HG02870 (cell line): ENCODE results near the gene DIAPH3.
"Not testable (repeated sequence)": the region's sequence is repeated elsewhere in the genome, so short reads cannot be mapped to it uniquely, and the experiment has no call there.

Experiments
- ATAC-seq: cut with Tn5 transposase; IDR thresholded peaks from one replicate; pipeline ENCODE4 v1.9.1; 2021; ENCODE audit warnings: mild to moderate bottlenecking, moderate library complexity; ENCODE audit not compliant: unreplicated experiment

Gene DIAPH3, protein sequence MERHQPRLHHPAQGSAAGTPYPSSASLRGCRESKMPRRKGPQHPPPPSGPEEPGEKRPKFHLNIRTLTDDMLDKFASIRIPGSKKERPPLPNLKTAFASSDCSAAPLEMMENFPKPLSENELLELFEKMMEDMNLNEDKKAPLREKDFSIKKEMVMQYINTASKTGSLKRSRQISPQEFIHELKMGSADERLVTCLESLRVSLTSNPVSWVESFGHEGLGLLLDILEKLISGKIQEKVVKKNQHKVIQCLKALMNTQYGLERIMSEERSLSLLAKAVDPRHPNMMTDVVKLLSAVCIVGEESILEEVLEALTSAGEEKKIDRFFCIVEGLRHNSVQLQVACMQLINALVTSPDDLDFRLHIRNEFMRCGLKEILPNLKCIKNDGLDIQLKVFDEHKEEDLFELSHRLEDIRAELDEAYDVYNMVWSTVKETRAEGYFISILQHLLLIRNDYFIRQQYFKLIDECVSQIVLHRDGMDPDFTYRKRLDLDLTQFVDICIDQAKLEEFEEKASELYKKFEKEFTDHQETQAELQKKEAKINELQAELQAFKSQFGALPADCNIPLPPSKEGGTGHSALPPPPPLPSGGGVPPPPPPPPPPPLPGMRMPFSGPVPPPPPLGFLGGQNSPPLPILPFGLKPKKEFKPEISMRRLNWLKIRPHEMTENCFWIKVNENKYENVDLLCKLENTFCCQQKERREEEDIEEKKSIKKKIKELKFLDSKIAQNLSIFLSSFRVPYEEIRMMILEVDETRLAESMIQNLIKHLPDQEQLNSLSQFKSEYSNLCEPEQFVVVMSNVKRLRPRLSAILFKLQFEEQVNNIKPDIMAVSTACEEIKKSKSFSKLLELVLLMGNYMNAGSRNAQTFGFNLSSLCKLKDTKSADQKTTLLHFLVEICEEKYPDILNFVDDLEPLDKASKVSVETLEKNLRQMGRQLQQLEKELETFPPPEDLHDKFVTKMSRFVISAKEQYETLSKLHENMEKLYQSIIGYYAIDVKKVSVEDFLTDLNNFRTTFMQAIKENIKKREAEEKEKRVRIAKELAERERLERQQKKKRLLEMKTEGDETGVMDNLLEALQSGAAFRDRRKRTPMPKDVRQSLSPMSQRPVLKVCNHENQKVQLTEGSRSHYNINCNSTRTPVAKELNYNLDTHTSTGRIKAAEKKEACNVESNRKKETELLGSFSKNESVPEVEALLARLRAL

DNA sequence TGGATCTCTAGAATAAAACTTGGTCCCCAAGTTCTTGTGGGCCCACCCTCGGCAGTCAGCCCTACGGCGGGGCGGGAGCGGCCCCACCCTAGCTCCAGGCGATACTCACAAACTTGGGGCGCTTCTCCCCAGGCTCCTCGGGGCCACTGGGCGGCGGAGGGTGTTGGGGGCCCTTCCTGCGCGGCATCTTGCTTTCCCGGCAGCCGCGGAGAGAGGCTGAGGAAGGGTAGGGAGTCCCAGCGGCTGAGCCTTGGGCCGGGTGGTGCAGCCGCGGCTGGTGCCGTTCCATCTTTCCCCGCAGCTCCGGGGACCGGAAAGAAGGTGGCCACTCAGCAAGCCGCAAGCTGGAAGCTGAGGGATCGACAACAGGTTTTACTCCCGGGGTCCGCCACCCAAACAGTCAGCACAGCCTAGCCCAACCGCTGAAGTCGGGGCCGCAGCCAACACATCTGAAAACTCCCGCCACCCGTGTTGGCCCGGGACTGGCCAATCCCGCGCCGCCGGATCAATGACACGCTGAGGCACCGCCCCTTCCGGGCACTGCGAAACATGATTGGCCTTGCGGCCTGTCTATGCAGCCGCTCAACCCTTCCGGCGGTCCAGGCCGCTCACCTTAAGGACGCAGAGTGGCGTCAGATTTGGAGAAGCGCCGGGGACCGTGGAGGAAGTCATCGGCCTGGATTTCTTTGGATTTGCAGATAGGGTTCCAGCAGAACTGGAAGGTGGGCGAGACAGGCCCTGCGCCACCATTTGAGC is at the start of gene DIAPH3:
Gene DIAPH3 (minus strand): TSS at position 451 of the 756 bp plus-strand sequence. CDS start 162 bp downstream, at position 289.
- peak; percentile 99 for ATAC-seq

DNA sequence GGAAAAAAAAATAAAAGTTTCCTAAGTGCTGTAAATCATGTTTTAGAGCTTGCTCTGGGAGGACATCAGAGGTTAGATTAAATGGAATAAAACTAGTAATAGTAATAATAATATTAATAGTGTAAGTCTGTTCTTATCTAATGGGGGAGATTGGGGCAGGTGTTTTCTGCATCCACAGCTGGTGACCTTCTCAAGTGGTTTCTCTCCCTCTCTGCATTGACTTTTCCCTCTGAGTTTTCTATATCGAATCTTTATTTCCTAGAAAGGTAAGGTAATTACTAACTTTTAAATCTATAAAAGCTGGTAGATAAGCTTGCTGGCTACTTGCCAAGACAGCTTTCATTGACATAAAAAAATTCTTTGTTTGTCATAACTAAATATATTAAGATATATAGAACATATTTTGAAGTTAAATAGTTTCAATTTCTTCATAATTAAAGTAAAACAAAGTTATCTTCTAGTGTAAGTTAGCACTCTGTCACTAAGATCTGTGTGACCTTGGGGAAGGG is 49.6 kb upstream of the DIAPH3 start:
- no peak for ATAC-seq

DNA sequence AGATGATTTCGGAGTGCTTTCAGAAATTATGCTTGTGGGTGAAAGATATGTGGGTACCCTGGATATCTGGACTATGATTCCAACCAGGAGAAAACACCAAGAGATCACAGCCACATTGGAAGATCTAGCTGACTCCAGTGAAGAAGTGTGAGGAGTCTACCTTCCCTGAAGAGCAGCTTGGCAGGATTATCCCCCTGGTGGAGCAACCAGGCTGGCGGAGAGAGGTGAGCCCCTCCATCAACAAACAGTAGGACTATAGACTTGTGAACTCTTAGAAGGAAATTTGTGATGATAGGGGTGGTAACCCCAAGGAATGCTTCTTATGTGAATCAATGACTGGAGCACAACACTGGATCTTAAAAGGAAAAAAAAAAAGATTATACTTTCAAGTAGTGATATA is 47.8 kb upstream of the DIAPH3 start:
- ATAC-seq = no peak

DNA sequence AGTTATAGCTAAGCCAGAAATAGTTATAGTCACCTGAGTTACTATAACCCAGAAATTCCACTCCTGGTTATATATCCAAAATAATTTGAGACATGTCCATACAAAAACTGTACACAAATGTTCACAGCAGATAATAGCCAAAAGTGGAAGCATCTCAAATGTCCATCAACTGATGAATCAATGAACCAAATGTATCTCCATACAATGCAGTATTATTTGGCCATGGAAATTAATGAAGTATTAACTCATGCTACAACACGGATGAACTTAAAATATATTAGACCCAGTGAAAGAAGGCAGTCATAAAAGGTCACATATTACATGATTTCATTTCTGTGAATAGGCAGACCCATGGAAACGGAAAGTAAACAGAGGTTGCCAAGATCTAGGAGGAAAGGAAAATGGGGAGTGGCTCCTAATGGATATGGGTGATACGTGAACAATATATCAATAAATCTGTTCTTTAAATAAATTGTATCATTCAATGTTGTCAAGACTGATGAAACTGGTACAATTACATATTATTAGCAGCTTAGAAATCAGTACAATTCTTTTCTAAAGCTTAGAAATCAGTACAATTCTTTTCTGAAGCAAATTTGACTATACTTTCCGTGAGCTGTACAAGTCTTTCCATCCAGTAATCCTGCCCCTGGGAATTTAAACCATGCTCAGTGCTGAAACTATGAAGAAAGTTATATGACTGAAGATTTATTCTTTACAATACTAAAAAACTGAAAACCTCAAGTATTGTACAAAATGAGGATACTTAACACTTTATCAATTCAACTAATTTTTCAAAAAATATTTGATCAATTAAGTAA is 47.0 kb upstream of the DIAPH3 start:
- no peak for ATAC-seq

DNA sequence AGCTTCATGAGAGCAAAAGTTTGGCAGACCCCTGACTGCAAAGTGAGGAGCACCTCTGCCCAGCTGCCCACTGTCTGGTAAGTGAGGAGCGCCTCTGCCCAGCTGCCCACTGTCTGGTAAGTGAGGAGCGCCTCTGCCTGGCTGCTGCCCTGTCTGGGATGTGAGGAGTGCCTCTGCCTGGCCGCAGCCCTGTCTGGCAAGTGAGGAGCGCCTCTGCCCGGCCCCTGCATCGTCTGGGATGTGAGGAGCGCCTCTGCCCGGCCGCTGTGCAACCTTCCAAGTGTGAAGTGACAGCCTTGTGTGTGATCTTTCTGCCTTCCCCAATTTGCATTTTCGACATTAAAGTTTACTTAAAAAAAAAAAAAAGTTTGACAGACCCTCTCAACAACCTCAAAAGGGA is 41.8 kb upstream of the DIAPH3 start:
- ATAC-seq = not testable (repeated sequence)

DNA sequence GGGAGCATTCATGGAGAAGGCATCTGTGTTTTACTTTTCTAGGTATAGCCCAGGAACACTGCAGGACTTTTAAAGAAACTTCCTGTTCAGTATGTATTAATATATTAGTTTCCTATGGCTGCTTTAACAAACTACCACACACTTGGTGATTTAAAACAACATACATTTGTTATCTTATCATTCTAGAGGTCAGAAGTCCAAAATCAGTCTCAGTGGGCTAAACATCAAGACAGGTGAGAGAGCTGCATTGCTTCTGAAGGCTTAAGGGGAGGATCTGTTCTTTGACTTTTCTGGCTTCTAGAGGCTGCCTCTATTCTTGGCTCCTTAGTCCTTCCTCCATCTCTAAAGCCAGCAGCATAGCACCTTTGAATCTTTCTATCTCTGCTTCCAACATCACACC is 37.6 kb upstream of the DIAPH3 start:
- no peak for ATAC-seq

DNA sequence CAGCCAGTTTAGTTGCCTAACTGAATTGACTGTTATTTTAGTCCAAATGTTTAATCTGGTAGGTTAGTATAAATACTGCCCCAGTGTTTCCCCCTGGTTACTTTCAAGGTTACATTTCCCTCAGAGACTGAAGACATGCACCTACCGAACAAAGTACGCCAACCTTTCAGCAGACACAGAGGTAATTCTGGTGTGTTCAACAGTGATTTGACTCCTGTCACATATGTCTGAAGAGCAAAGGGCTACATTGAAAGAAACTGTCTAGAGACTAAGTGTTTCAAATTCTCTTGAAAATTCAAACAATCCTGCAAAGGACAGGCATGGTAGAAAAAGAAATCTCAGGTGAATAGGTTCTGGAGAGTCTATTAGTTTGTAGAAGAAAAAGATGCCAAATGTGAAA is 32.2 kb upstream of the DIAPH3 start:
- not testable (repeated sequence) for ATAC-seq

DNA sequence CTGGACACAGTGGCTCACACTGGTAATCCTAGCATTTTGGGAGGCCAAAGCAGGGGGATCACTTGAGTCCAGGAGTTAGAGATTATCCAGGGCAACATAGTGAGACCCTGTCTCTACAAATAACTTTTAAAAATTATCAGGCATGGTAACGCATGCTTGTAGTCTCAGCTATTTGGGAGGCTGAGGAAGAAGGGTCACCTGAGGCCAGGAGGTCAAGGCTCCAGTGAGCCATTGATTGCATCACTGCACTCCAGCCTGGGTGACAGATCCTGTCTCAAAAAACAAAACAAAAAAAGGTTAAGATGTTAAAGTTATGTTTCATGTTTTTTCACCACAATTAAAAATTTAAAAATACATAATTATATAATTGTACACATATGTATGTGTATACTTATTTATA is 19.2 kb upstream of the DIAPH3 start:
- no peak for ATAC-seq

DNA sequence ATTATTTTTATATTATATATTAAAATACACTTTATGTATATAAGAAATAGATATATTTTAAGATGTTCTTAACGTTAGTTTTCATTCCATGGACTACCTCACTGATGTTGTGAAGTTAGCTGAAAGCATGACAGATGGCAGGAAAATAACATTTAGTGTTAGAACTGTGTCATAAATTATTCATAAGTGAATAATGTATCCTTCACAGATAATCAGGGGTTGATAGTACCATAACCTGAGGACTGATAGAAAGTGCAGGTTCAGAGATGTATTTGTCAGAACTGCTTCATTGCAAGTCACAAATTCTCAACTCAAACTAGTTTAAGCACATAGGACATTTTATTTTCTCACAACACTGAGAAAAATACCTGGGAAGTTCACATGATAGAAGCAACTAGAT is 14.6 kb upstream of the DIAPH3 start:
- no peak for ATAC-seq

DNA sequence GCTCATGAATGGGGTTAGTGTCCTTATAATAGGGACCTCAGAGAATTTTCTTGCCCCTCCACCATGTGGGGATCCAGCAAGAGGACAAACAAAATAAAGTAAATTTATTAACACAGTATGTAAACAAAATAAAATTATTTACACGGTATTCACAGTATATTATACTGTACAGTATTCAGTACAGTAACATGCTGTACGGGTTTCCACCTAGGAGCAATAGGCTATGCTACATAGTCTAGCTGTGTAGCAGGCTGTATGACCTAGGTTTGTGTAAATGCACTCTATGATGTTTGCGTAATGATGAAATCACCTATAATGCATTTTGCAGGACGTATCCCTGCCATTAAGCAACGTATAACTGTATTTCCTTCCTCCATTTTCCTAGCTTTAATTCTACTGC is 11.8 kb upstream of the DIAPH3 start:
- no peak for ATAC-seq

DNA sequence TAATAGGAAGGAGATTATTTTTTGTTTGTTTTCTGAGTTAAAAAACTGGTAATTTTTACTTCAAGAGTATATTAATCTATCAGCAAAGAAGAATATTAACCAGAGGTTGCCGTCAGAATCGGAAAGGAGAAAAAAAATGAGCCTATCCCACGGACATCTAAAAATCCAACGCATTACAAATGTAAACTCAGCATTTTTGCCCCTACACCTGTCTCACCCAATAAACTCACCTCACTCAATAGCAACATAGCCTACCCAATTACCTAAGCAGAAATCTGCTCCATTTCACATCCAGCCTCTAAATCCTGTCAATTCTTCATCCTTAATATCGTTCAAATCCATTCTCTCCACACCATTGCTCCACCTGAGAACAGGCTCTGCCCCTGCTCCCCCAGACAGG is 10.4 kb upstream of the DIAPH3 start:
- ATAC-seq = no peak

DNA sequence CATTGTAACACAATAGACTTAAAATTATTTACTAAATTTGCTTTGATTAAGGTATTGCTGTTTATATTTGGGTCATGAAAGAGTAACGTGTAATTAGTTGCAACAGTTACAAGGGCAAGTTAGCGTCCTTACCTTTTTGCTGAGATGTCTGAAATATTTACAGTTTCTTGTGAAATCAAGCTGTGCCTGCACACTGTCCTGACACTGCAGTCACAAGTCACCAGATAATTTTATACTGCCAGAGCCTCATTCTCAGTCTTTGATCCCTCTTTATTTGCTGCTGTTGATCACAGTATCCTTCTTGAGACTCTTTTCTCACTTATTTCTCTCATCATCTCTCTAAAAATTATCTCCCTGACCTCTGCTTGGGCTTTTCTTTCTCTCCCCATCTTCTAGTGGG is 8.4 kb upstream of the DIAPH3 start:
- no peak for ATAC-seq

DNA sequence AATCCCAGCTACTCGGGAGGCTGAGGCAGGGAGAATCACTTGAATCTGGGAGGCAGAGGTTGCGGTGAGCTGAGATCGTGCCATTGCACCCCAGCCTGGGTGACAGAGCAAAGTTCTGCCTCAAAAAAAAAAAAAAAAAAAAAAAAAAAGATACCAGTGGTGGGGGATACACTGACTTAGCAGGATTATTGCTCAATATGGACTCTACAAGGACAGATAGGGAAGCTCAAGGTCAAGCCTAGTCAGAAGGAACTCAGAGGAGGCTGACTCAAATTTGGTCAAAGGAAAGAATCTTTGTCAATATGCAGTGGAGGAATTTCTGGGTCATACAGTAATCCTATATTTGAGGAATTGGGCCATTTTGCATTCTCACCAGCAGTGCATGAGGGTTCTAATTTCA is 6.7 kb upstream of the DIAPH3 start:
- ATAC-seq = no peak

DNA sequence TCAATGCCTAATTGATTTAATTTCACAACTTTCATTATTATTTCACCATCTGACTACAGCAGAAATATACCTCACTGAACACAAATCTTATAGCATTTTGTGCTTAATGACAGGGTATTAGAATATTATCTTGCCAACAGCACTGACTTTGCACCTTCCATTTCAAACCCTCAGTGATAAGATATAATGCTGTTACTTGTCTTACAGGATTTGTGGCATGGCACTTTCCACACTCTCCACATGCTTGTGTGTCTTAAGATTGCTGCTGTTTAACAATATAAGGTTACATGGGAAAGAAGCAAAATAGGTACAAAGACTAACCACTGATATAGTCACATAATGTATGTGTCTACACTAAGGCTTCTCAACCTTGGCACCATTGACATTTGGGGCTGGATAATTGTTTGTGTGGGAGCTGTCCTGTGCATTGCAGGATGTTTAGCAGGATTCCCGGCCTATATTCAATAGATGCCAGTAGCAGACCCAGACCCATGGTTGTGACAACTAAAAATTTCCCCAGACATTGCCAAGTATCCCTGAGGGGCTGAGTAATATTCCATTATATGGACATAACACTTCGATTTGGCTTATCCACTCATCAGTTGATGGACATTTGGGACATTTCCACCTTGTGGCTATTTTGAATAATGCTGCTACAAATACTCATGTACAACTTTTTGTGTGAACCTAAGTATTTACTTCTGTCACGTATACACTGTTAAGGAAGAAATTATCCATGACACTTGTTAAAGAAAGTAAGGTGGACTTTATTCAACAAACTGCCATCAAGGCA is 5.7 kb upstream of the DIAPH3 start:
- no peak for ATAC-seq

DNA sequence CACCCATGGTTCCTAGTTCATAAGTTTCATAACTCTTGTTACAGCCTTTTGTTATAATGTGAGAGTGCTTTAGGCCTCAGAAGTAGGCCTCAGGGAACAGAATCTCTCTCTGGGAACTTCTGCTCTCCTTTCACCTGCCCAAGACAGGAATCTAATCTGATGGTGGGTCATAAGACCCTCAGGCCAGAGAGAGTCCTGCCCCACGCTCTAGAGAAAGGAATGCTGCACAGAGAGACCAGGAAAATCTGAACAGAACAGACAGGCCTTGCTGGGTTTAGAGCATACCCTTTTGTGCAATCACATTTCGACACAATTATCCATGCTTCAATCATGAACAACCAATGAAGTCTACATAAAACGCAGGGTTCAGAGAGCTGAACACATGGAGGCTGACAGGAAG is 3.4 kb upstream of the DIAPH3 start:
- no peak for ATAC-seq

DNA sequence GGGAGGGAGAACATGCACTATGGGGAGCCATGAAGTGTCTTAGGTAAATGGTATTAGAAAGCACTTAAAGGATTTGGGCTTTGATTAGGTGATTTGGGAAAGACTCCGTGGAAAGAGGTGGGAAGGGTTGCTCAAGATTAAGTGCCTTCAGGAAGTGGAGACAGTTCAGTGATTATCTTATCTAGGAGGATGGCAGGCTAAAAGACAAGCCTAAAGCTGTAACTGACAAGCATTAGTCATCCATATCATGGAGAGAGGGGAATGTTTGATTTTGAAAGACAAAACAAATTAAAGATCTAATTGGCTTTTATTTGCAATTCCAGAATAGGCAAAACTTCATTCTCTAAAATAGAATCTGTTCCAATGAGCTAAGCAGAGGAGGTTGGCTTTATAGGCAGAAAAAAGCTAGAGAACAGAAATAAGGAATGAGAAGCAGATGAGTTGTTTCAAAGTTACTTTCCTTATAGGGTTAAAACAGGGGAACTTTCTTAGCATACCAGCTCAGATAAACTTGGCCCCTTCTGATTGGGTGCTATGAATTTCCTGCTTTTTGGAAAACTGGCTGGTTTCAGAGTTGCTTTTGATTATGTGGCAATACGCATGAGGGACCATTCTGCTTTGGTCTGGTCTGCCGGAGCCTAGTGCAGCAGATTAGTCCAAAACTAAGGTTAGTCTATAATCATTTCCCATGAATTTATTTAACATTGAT is 1.8 kb upstream of the DIAPH3 start:
- ATAC-seq = no peak

DNA sequence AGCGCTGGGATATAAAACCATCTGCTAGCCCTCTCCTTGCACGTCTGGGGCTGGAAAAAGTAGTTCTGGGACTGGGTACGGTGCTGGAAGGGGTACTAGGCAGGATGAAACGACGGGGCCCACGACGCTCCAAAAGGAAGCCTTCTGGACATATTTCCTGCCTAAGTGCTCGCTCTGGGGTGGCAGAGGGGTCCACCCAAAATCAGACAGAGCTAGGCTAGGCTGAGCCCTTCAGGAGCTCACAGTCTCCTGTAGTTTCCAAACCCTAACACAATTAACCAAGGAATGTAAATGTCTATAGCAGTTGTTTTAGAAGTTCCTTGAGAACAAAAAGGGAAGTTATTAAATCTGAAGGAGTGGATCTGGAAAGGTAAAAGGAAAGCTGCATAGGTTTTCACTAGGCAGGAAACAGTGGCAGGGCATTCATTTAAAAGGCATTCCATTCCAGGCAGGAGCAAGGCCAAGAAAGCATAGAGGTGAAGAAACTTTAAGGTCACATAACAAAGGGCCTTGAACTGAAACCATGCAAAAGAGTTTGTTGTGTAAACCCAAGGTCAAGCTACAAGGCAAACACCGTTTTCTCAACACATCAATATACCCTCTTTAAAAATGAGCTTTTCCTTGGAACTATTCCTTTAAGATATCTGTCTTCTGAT is 634 bp upstream of the DIAPH3 start:
- ATAC-seq = peak; percentile 19

DNA sequence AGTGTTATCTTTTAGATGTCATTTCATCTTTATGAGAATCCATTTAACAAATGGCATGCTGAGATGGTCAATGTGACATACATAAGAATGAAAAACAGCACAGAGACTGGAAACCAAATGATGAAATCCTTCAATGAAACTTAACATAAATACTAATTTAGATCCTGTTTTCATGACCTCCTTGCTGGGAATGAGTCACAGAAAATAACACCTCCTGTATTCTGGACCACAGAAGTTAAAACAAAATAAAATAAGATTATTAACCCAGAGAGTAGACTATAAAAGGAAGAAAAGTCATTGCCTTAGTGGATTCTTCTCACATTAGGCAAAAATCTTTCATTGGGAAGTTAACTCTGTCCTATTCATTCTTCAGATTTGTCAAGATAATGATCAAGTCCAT is 1.6 kb downstream of the DIAPH3 start:
- no peak for ATAC-seq
